GM18508 (cell line): ENCODE data around the gene PTGR1.
"Not testable (repeated sequence)": the region's sequence is repeated elsewhere in the genome, so short reads cannot be mapped to it uniquely, and the experiment has no call there.

Source experiments
- ATAC-seq: cut with Tn5 transposase; IDR thresholded peaks from one replicate; pipeline ENCODE4 v1.9.1; 2021; ENCODE audit warnings: moderate number of reproducible peaks; ENCODE audit not compliant: insufficient read depth, unreplicated experiment

PTGR1 gene

GRCh38 chr9:111615928-111616327, 16.5 kb upstream of the PTGR1 start:
- ATAC-seq: no peak

- ATAC-seq: no peak
Measured at GRCh38 chr9:111613436-111614040, 14.1 kb upstream of the PTGR1 start.

- ATAC-seq: no peak
Measured at GRCh38 chr9:111610845-111611244, 11.4 kb upstream of the PTGR1 start.

- ATAC-seq: no peak
Measured at GRCh38 chr9:111610149-111610548, 10.7 kb upstream of the PTGR1 start.

- no peak for ATAC-seq
Measured at GRCh38 chr9:111605041-111605559, 5.7 kb upstream of the PTGR1 start.

GRCh38 chr9:111604054-111604615, 4.7 kb upstream of the PTGR1 start:
- no peak for ATAC-seq

GRCh38 chr9:111603041-111603440, 3.6 kb upstream of the PTGR1 start:
- ATAC-seq: no peak

GRCh38 chr9:111601237-111602018, 2.0 kb upstream of the PTGR1 start:
- no peak for ATAC-seq

GRCh38 chr9:111599955-111600343, 502 bp upstream of the PTGR1 start:
- ATAC-seq: no peak

GRCh38 chr9:111598733-111599091, 735 bp downstream of the PTGR1 start:
- ATAC-seq: no peak

- no peak for ATAC-seq
Measured at GRCh38 chr9:111597852-111598732, 1.4 kb downstream of the PTGR1 start.

GRCh38 chr9:111588846-111589245, 10.6 kb downstream of the PTGR1 start:
- ATAC-seq: no peak

- no peak for ATAC-seq
Measured at GRCh38 chr9:111586378-111586777, 13.1 kb downstream of the PTGR1 start.

- ATAC-seq: no peak
Measured at GRCh38 chr9:111582888-111583287, 16.6 kb downstream of the PTGR1 start.

GRCh38 chr9:111572950-111573604, 26.4 kb downstream of the PTGR1 start:
- ATAC-seq: no peak

GRCh38 chr9:111568127-111568526, 31.3 kb downstream of the PTGR1 start:
- ATAC-seq: not testable (repeated sequence)

GRCh38 chr9:111566234-111566633, 33.2 kb downstream of the PTGR1 start:
- ATAC-seq: no peak

GRCh38 chr9:111561165-111561719, 38.2 kb downstream of the PTGR1 start:
- no peak for ATAC-seq

- no peak for ATAC-seq
Measured at GRCh38 chr9:111559000-111559610, 40.3 kb downstream of the PTGR1 start.
